ENCODE measurements around the gene SNTA1.
"Not testable (repeated sequence)": the region's sequence is repeated elsewhere in the genome, so short reads cannot be mapped to it uniquely, and the experiment has no call there.

Gene SNTA1

GRCh38 chr20:33465481-33466302 lies 22.1 kb upstream of the SNTA1 start:
- DNase-seq (ENCODE audit: low spot score) = no peak

DNA sequence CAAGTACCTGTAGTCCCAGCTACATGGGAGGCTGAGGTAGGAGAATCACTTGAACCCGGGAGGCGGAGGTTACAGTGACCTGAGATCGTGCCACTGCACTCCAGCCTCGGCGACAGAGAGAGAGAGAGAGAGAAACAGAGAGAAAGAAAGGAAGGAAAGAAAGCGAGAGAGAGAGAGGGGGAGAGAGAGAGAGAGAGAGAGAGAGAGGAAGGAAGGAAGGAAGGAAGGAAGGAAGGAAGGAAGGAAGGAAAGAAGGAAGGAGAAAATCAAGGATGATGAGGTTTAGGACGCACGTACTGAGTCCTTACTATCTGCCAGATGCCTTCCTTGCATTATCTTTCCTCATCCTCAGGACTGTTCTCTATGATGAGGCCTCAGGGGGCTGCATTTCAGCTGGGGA lies 21.2 kb upstream of the SNTA1 start:
- not testable (repeated sequence) for DNase-seq (ENCODE audit: low spot score)

DNA sequence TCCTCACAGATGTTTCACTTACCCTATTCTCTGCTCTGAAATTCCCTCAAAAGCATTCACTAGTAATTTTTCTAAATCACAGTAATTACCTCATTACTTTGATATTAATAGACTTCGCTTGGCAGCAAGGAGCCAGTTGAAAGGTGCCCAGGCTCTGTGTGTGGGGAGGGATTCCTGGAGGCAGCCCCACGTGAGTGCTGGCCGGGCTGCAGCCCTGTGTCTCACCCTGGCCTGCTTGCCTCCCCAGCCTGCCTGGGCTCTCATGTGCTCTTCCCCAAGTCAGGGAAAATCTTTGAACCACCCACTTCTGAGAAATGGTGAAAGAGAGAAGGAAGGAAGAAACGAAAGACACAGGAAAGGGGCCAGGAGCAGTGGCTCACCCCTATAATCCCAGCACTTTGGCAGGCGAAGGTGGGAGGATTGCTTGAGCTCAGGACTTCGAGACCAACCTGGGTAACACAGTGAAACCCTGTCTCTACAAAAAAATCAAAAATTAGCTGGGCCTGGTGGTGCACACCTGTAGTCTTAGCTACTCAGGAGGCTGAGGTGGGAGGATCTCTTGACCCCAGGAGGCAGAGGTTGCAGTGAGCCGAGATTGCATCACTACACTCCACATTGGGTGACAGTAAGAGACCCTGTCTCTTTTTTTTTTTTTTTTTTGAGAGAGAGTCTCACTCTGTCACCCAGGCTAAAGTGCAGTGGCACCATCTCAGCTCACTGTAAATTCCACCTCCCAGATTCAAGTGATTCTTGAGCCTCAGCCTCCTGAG lies 20.0 kb upstream of the SNTA1 start:
- no peak for DNase-seq (ENCODE audit: low spot score)

GRCh38 chr20:33460711-33461110 lies 17.1 kb upstream of the SNTA1 start:
- DNase-seq (ENCODE audit: low spot score) = no peak

DNA sequence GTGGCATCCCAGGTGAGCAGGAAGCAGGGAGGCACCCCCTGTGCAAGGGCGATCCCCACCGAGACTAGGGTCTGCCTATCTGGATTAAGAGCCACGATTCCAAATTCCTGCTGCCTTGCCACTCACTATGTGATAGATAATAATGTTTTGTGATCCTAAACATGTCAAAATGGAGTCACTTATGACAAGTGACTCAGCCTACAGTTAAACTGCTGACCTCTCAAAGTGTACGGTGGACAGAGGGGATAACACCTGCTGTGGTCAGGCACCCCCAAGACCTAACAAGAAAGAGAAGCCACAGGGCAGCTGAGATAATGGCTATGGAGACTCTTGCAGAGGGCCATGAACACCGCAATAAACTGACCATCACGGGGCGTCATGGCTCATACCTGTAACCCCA lies 16.0 kb upstream of the SNTA1 start:
- no peak for DNase-seq (ENCODE audit: low spot score)

DNA sequence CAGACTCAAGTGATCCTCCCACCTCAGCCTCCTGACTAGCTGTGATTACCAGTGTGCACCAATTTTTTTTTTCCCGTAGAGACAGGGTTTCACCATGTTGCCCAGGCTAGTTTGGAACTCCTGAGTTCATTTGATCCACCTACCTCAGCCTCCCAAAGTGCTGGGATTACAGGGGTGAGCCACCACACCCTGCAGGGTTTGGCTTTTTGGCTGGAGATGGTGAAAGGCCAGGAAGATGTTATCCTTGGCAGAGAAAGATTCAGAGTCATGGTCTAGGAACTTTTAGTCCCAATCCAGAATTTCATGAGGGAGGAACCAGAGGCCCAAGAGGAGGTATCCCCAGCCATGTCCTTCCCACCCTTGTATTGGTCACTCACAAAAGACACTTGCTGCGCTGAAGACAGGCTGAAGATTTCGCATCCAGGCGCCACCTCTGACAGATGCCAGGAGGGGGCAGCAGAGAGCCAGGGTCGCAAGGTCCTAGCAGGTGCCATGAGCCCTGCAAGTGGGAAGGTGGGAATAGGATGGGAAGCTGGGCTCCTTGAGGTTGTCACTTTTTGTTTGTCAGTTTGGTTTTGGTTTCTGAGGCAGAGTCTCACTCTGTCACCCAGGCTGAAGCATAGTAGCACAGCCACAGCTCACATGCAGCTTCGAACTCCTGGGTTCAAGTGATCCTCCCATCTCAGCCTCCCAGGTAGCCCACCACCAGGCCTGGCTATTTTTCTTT lies 13.5 kb upstream of the SNTA1 start:
- DNase-seq (ENCODE audit: low spot score) = peak; percentile 90

DNA sequence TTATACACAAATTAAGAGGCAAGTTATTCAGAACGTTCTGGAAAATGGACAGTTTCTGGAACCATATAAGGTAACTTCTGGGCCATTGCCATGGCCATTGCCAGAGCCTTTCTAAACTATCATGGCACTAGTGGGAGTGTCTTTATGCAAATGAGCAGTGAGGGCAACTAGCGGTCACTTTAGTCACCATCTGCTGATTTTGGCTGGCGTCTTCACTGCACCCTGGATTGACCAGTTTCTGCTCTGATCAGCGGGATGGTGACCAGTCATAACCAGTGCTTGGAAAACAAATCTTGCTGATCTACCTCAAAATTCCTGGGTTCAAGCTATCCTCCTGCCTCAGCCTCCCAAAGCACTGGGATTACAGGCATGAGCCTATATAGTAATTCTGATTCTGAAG lies 7.3 kb upstream of the SNTA1 start:
- no peak for DNase-seq (ENCODE audit: low spot score)

DNA sequence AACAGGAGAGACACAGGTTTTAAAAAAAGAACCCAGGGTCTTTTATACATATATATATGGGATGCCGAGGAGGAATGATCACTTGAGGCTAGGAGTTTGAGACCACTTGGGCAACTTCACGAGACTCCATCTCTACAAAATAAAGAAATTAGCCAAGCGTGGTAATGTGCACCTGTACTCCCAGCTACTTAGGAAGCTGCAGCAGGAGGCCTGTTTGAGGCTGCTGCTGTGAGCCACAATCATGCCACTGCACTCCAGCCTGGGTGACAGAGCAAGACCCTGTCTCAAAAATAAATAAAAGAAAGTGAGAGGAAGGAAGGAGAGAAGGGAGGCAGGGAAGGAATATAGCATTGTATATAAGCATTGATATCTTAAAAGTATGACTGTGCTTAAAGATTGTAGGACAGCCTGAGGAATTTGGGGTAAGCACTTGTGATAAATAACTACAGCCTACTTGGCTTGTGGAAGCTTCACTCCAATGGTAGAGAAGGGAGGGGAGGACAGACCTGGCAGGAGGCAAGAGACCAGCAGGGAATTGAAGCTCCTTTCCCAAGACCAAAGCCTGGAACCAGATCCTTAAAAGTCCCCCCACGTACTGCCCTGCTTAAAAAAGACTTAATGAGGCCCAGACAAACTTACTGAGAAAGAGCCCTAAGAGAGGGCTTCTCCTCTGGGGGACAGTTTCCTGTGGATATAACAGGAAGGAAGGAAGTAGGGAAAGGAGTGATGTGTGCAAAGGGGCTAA lies 2.5 kb upstream of the SNTA1 start:
- DNase-seq (ENCODE audit: low spot score) = no peak

DNA sequence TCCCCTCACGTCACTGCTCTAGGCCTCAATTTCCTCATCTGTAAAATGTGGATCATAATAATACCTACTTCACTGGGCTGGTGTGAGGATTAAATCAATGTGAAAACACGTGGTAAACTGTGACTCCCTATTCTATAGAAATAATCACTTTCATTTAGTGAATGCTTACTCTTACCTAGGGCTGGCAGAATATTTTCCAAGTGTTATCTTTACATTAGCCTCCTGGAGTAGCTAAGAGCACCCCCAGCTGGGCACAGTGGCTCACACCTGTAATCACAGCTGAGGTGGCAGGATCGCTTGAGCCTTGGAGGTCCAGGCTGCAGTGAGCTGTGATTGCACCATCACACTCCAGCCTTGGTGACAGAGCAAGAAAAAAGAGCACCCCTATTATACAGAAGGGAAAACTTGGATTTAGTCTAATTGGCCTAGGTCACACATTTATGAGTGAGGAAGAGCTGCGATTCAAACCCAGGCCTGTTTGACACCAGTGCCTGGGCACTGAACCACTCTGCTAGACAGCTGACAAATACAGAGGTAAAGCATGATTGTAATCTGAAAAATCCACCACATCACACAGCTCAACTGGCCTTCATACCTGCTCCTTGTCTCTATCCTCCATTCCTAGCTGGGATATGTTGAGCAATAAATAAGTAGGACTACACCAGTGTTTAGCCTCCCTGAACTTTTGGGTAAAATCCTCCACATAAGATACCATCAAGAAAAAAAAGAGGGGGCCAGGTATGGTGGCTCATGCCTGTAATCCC lies 1.4 kb upstream of the SNTA1 start:
- DNase-seq (ENCODE audit: low spot score) = no peak

DNA sequence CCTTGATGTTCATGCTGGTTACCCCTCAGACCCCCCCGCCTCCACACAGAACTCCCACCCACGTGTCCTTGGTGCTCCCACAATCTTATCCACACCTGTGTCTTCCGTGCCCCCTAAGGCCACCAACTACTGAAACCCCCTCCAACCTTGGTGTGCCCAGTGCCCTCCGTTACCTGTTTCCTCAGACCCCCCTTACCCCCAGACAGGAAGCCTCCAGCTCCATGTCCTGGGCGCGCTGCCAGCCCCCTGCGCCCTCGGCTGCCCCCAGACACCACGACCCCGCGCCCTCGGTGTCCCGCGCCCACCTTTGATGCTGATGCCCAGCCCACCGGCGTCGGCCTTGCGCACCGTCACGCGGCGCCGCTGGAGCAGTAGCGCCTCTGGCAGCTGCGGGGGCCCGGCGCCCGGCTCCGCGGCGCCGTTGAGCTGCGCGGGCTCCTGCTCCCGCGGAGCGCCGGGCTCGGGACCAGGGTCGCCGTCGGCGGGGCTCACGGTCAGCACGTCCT lies 504 bp downstream of the SNTA1 start:
- peak; percentile 80 for DNase-seq (ENCODE audit: low spot score)

DNA sequence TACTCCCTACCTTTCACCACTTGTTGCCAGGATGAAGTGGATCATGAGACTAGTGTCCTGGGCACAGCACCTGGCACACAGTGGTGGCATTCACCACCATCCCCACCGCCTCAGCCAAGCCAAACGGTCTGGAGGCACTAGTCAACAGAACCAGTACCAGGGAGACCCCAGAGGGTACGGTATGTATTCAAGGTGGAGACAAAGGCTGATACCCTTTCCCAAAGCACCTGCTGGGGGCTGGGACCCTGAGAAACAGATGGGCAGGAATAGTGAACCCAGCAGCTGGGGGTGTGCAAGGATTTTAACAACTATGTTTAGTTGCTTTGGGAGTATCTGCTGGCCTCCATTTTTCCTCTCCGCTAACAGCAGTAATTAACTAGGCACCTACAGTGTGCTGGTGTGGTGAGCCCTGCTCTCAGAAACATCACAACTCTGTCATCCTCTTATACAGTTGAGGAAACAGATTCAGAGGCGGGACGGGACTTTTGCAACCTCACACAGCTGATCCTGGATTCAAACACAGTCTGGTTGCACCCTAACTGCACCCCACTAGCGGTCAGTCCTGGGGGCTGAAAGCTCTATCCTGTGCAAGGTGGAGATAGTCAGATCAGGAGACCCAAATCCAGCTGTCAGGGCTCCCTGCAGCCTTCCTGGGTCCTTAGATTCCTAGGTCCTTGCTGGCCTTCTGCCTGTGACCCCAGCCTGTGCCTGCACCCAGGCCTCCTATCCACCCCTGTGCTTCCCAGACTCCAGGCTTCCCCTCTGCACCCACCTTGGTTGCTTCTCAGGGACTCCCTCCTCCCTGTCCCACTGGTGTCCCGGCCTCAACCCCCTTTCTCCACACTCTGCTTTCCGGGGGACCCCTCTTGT lies 1.2 kb downstream of the SNTA1 start:
- DNase-seq (ENCODE audit: low spot score) = no peak

DNA sequence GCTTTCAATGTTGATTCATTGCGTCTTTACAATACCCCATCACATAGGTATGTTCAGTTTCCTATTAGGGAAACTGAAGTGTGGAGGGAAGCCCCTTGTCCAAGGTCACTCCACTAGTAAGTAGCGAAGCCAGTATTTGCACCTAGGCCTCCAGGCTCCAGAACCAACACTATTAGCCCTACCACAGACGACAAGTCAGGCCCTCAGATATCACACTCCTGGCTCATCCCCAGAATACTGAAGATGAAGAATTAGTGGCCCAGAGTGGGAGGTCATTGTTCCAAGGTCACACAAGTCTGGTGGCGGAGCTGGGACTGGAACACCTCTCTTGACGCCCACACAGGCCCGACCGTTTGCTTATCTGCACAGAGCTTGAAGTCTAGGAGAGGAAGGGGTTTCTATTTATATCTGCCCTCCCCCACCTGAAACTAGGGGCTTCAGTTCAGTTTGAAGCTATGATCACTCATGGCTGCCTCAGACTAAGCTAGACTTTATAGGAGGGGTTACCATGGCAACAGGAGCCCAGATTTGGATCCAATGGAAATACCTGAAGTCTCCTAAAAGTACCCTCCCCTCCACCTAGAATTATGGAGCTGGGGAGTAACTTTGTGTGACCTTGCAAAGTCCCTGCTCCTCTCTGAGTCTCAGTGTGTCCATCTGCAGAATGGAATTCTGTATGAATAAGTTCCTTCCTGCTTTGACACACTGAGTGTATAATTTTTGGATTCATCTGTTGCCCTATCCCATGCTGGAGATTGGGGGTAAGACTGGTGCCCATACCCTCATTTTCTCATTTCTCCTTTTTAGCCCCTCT lies 2.2 kb downstream of the SNTA1 start:
- DNase-seq (ENCODE audit: low spot score) = no peak

- not testable (repeated sequence) for DNase-seq (ENCODE audit: low spot score)
These were observed 3.0 kb downstream of the SNTA1 start for GRCh38 chr20:33440562-33440961.

GRCh38 chr20:33438481-33438880 lies 5.1 kb downstream of the SNTA1 start:
- DNase-seq (ENCODE audit: low spot score) = no peak

DNA sequence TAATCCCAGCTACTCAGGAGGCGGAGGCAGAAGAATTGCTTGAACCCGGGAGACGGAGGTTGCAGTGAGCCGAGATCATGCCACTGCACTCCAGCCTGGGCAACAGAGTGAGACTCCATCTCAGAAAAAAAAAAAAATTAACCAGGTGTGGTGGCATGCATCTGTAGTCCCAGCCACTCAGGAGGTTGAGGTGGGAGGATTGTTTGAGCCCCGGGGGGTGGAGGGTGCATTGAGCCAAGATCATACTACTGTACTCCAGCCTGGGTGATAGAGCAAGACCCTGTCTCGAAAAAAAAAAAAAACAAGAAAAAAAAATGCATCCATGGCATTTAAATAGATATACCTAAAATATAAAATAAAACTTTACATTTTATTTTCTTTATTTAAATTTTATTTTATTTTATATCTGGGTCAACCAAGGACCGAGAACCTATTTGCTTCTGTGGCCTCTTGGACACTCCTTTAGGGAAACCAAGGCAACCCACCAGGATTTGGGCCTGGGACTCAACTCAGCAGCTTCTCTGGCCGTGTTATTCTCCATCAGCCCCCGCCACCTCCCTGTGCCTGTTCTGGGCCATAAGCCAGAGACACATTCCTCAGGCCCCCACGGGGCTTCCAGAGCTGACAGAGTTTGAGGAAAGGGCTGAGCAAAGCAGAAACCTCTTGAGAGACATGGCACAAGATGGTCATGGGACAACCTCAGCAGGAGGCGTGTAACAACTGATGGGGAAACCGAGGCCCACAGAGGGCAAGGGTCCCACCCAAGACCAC lies 6.2 kb downstream of the SNTA1 start:
- DNase-seq (ENCODE audit: low spot score) = no peak

DNA sequence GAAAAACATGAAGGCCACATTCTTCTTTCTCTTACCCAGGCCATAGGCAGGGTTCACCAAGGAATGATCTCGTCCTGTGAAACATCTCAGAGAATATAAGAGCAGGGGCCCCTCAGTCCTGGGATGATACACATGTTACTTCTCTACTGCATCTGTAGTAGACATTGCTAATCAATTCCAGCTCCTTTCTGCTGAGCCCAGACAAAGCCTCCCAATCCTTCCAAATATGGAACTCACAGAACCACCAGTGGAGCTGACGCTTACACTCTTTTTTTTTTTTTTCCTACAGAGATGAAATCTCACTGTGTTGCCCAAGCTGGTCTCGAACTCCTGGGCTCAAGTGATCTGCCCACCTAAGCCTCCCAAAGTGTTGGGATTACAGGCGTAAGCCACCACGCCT lies 9.1 kb downstream of the SNTA1 start:
- DNase-seq (ENCODE audit: low spot score) = no peak

- no peak for DNase-seq (ENCODE audit: low spot score)
These were observed 9.9 kb downstream of the SNTA1 start for GRCh38 chr20:33433465-33434234.

All from iPS-NIHi11 (cell line).